Measurements from ENCODE around the gene DOCK10. TPM values are rescaled to one million over a fixed set of nuclear protein-coding genes. Genes with fewer than 3 reads are reported as not detected.

Gene DOCK10
- total RNA-seq = 1 to 10 TPM in 1 of 2 donors, under 1 TPM in 1; 0.93 to 2.0 TPM

GRCh38 chr2:225041851-225042799 is at the start of gene DOCK10:
DOCK10 (minus strand) TSS chr2:225042468; CDS start chr2:225042374, 94 bp downstream.
- DNase-seq (ENCODE audit: low spot score) = no peak

GRCh38 chr2:225091336-225091735 is 49.1 kb upstream of the DOCK10 start:
- H3K27me3 ChIP-seq = no peaks in the 10 kb centered on the region
- no peak for DNase-seq (ENCODE audit: low spot score)
- no peak overlapping the region for H3K27ac ChIP-seq
- H3K36me3 ChIP-seq = no peaks in the 10 kb centered on the region
- H3K9me3 ChIP-seq = no peaks in the 10 kb centered on the region
- no peak for TF ChIP-seq CTCF (IDR thresholded peaks at IDR 0.05)
- H3K4me1 ChIP-seq = no peaks in the 10 kb centered on the region
- no peak overlapping the region for H3K4me3 ChIP-seq

More at GRCh38 chr2:225041851-225042799, at the start of gene DOCK10:
- Histone ChIP-seq H3K4me3 (peak within 1 kb of the TSS; percentile 34 to 60), H3K36me3 (no peaks in the 10 kb centered on the region), H3K27me3 (no peaks in the 10 kb centered on the region), H3K9me3 (no peaks in the 10 kb centered on the region), H3K4me1 (peaks cover 0 to 14% of the 10 kb centered on the region in 2 donors), H3K27ac (no peak within 1 kb of the TSS)
- no peak for TF ChIP-seq CTCF (IDR thresholded peaks at IDR 0.05)

DNA sequence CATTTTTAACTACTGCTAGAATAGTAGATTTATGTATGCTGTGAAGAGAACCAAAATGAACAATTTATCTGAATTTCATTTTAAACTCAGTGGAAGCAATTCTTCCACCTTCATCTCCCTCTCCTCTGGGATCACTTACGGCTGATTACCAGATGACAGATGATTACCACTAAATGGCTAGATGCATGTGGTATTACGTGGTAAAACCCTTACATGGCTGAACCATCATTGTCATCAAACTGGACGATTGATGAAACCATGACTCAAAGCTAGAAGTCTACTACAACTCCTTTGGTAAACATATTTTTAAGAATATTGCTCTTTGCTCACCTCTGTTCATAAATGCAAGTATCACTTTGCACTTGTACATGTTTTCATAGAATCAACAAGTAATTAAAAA is 48.5 kb upstream of the DOCK10 start:
- H3K4me3 ChIP-seq = no peak overlapping the region
- H3K27ac ChIP-seq = no peak overlapping the region
- no peaks in the 10 kb centered on the region for H3K36me3 ChIP-seq
- DNase-seq (ENCODE audit: low spot score) = no peak
- H3K4me1 ChIP-seq = no peaks in the 10 kb centered on the region
- no peak for TF ChIP-seq CTCF (IDR thresholded peaks at IDR 0.05)
- no peaks in the 10 kb centered on the region for H3K27me3 ChIP-seq
- H3K9me3 ChIP-seq = no peaks in the 10 kb centered on the region

DNA sequence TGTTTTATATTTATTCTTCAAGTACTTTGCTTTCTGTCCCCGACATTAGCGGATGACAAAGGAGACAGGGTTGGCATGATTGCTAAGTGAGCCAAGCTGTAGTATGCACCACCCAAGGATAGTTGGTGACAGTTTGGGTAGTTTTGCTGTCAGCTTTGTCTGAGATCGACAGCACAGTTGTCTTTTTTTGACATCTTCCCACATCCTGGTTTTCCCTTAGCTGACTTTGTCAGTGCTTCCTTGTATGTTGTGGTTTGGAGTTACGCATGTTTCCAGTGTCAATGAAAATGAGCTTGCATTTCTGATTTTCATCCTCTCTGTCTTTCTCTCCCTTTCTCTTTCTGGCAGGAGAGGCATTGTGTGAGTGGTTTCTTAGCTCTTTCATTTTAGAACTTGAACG is 44.6 kb upstream of the DOCK10 start:
- no peak for TF ChIP-seq CTCF (IDR thresholded peaks at IDR 0.05)
- no peaks in the 10 kb centered on the region for H3K9me3 ChIP-seq
- no peaks in the 10 kb centered on the region for H3K4me1 ChIP-seq
- no peaks in the 10 kb centered on the region for H3K36me3 ChIP-seq
- H3K27me3 ChIP-seq = no peaks in the 10 kb centered on the region
- H3K4me3 ChIP-seq = no peak overlapping the region
- no peak for DNase-seq (ENCODE audit: low spot score)
- H3K27ac ChIP-seq = no peak overlapping the region

DNA sequence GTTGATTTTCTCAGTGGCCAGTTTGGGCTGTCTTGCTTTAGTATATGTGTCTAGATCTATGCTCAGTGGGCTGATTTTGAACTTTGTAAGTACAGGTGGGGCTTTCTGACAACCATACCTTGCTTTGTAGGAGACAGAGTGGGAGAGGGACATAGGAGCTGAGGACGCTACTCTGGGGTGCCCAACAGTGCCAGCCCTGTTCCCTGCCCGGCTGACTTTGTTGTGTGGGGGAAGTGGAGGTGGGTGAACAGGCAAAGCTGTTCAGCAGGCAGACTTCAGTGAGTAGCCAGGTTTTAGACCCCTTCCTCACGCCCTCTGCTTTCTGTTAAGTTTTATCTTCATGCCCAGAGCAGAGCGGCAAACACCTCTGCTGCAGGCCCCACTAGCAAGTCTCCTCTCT is 44.2 kb upstream of the DOCK10 start:
- no peak for TF ChIP-seq CTCF (IDR thresholded peaks at IDR 0.05)
- H3K4me1 ChIP-seq = no peaks in the 10 kb centered on the region
- H3K4me3 ChIP-seq = no peak overlapping the region
- no peak for DNase-seq (ENCODE audit: low spot score)
- H3K27ac ChIP-seq = no peak overlapping the region
- H3K27me3 ChIP-seq = no peaks in the 10 kb centered on the region
- H3K9me3 ChIP-seq = no peaks in the 10 kb centered on the region
- H3K36me3 ChIP-seq = no peaks in the 10 kb centered on the region
